A673 (cell line): ENCODE data around the gene PAQR4. TPM values are rescaled to one million over a fixed set of nuclear protein-coding genes. Genes with fewer than 3 reads are reported as not detected.

Experiments
- BruUV-seq: library from RNA; stranded (reverse); fragments of 400-500 nt; replicated peaks from 2 replicates; lab custom pipeline; 2021; lab: Mats Ljungman, UMichigan
- CTCF ChIA-PET: fragments of 300-600 bp; sonication (Branson Sonifier 250); formaldehyde crosslinking; loops from one replicate; lab custom pipeline; 2022; ENCODE audit warnings: antibody characterized with exemption; lab: Charles Lee
- POLR2A ChIA-PET: fragments of 300-600 bp; sonication (Branson Sonifier 250); formaldehyde crosslinking; loops from one replicate; lab custom pipeline; 2022; ENCODE audit warnings: antibody characterized with exemption; ENCODE audit not compliant: low non-redundant PET; lab: Charles Lee
- DNase-seq: peaks from one replicate; pipeline ENCODE4 v3.0.0-alpha.2; 2015; ENCODE audit warnings: low spot score
- H3K27ac ChIP-seq: fragments of 200-600 bp; sonication (generic); 2 replicates; pipeline ENCODE4 v1.5.1; 2016; ENCODE audit warnings: mixed run types, low read depth, mild to moderate bottlenecking, mixed read lengths, antibody characterized with exemption, low read length; ENCODE audit not compliant: poor library complexity, severe bottlenecking
- H3K27me3 ChIP-seq: fragments of 200-600 bp; sonication (generic); replicated peaks from 2 replicates; pipeline ENCODE4 v1.6.1; 2017; ENCODE audit warnings: mixed run types, low read depth, mild to moderate bottlenecking, mixed read lengths, antibody characterized with exemption, low read length; ENCODE audit not compliant: insufficient read depth, poor library complexity
- H3K36me3 ChIP-seq: fragments of 200-600 bp; sonication (generic); 2 replicates; pipeline ENCODE4 v1.6.1; 2016; ENCODE audit warnings: mixed run types, mild to moderate bottlenecking, mixed read lengths, antibody characterized with exemption, low read length; ENCODE audit not compliant: insufficient read depth, poor library complexity, severe bottlenecking
- H3K4me1 ChIP-seq: fragments of 200-600 bp; sonication (generic); 2 replicates; pipeline ENCODE4 v1.6.1; 2017; ENCODE audit warnings: mixed run types, mild to moderate bottlenecking, mixed read lengths, antibody characterized with exemption, low read length; ENCODE audit not compliant: insufficient read depth, poor library complexity, severe bottlenecking
- H3K4me3 ChIP-seq: fragments of 200-600 bp; sonication (generic); 2 replicates; pipeline ENCODE4 v1.5.1; 2016; ENCODE audit warnings: low read depth, mixed run types, mild to moderate bottlenecking, mixed read lengths, low read length; ENCODE audit not compliant: poor library complexity, severe bottlenecking
- H3K9me3 ChIP-seq: fragments of 200-600 bp; sonication (generic); 2 replicates; pipeline ENCODE4 v1.6.1; 2016; ENCODE audit warnings: mixed run types, low read depth, mild to moderate bottlenecking, mixed read lengths, antibody characterized with exemption, low read length; ENCODE audit not compliant: poor library complexity, severe bottlenecking
- EZH2 ChIP-seq: fragments of 200-600 bp; sonication (generic); IDR thresholded peaks from 2 replicates; pipeline ENCODE4 v1.6.1; 2017; ENCODE audit warnings: borderline replicate concordance, low read depth, mild to moderate bottlenecking, mixed read lengths, antibody characterized with exemption, low read length; ENCODE audit not compliant: poor library complexity, severe bottlenecking
- intact Hi-C: fragments of 100-400 bp; cut with micrococcal nuclease; formaldehyde crosslinking; loops from one replicate; pipeline ENCODE4 v1.10.0; 2022; ENCODE audit not compliant: unreplicated experiment
- total RNA-seq: library from RNA; stranded (reverse); gene quantifications from 2 replicates; pipeline ENCODE4 v1.2.3, GENCODE V29; 2021
- TF ChIP-seq, protein P1 (sequence below): fragments of 300-800, 200-600 bp; sonication (generic); conservative IDR thresholded peaks from 2 replicates; pipeline ENCODE4 v1.5.1; 2017; ENCODE audit warnings: low read depth, mild to moderate bottlenecking, antibody characterized with exemption, low read length, moderate library complexity, mixed read lengths

Gene PAQR4
- total RNA-seq, 1 experiment from 2014 or later, result 46.5 TPM

- TF ChIP-seq EZH2, result no peak
- TF ChIP-seq, protein P1, sequence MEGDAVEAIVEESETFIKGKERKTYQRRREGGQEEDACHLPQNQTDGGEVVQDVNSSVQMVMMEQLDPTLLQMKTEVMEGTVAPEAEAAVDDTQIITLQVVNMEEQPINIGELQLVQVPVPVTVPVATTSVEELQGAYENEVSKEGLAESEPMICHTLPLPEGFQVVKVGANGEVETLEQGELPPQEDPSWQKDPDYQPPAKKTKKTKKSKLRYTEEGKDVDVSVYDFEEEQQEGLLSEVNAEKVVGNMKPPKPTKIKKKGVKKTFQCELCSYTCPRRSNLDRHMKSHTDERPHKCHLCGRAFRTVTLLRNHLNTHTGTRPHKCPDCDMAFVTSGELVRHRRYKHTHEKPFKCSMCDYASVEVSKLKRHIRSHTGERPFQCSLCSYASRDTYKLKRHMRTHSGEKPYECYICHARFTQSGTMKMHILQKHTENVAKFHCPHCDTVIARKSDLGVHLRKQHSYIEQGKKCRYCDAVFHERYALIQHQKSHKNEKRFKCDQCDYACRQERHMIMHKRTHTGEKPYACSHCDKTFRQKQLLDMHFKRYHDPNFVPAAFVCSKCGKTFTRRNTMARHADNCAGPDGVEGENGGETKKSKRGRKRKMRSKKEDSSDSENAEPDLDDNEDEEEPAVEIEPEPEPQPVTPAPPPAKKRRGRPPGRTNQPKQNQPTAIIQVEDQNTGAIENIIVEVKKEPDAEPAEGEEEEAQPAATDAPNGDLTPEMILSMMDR, result peak; percentile 64
- intact Hi-C loops, result loop anchor here (1.0 kb wide), 1 partner anchor 34 kb away; no protein-coding TSS in a partner anchor
- BruUV-seq, result no TSS peak
- Histone ChIP-seq H3K4me3 (peak overlapping the region; percentile 86), H3K36me3 (peaks cover 29% of the 10 kb centered on the region), H3K9me3 (no peaks in the 10 kb centered on the region), H3K27me3 (no peaks in the 10 kb centered on the region), H3K4me1 (peaks cover 19% of the 10 kb centered on the region), H3K27ac (peak overlapping the region; percentile 84)
- CTCF ChIA-PET, result interaction anchor here (0.6 to 1.3 kb wide), 3 partner anchors 37 to 336 kb away, joined by 3 read pairs; partner anchors contain the start of genes TIGD7 and ZNF75A
- POLR2A ChIA-PET, result no interaction called here
- DNase-seq, result peak; percentile 87
Measured at GRCh38 chr16:2969545-2970521, 685 bp downstream of the PAQR4 start.

- no TSS peak for BruUV-seq
- H3K27ac ChIP-seq, result peak overlapping the region; percentile 84
- no peak for DNase-seq
- H3K36me3 ChIP-seq, result peaks cover 35% of the 10 kb centered on the region
- intact Hi-C loops, result no loop called here
- POLR2A ChIA-PET, result no interaction called here
- no peaks in the 10 kb centered on the region for H3K9me3 ChIP-seq
- CTCF ChIA-PET, result interaction anchor here (1.1 to 1.3 kb wide), 2 partner anchors 38 to 131 kb away, joined by 3 read pairs; no protein-coding TSS in a partner anchor
- no peaks in the 10 kb centered on the region for H3K27me3 ChIP-seq
- peak overlapping the region; percentile 86 for H3K4me3 ChIP-seq
- TF ChIP-seq, protein P1, result no peak
- no peak for TF ChIP-seq EZH2
- peaks cover 19% of the 10 kb centered on the region for H3K4me1 ChIP-seq
Measured at GRCh38 chr16:2970563-2970962, 1.4 kb downstream of the PAQR4 start.

DNA sequence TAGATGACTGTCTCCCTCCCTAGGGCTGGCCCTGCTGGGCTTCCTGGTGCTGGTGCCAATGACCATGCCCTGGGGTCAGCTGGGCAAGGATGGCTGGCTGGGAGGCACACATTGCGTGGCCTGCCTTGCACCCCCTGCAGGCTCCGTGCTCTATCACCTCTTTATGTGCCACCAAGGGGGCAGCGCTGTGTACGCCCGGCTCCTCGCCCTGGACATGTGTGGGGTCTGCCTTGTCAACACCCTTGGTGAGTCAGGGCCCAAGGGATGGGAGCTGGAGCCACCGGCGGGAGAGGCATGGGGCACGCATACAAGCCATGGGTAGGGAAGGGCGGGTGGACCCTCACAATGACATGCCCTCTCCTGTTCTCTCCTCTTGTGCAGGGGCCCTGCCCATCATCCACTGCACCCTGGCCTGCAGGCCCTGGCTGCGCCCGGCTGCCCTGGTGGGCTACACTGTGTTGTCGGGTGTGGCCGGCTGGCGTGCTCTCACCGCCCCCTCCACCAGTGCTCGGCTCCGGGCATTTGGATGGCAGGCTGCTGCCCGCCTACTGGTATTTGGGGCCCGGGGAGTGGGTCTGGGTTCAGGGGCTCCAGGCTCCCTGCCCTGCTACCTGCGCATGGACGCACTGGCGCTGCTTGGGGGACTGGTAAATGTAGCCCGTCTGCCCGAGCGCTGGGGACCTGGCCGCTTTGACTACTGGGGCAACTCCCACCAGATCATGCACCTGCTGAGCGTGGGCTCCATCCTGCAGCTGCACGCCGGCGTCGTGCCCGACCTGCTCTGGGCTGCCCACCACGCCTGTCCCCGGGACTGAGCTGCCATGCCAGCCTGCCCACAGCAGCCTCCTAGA lies 2.2 kb downstream of the PAQR4 start:
- no peak overlapping the region for H3K4me3 ChIP-seq
- POLR2A ChIA-PET, result no interaction called here
- H3K27me3 ChIP-seq, result no peaks in the 10 kb centered on the region
- peaks cover 42% of the 10 kb centered on the region for H3K36me3 ChIP-seq
- intact Hi-C loops, result no loop called here
- peaks cover 19% of the 10 kb centered on the region for H3K4me1 ChIP-seq
- no peaks in the 10 kb centered on the region for H3K9me3 ChIP-seq
- no TSS peak for BruUV-seq
- peak overlapping the region; percentile 37 for H3K27ac ChIP-seq
- no peak for TF ChIP-seq EZH2
- TF ChIP-seq, protein P1, result no peak
- CTCF ChIA-PET, result no interaction called here
- DNase-seq, result no peak
